Esophagus muscularis mucosa (tissue), 4 donors: Measurements from ENCODE around the gene GPR61. TPM values are rescaled to one million over a fixed set of nuclear protein-coding genes. Genes with fewer than 3 reads are reported as not detected.

Experiments
- DNase-seq: peaks from one replicate; pipeline ENCODE4 v3.0.0-alpha.2; 2017; ENCODE audit errors: extremely low spot score
- H3K27ac ChIP-seq, 4 donors: fragments of 200-600 bp; sonication (generic); replicated peaks in 1 of 4; 1 replicate in 3 of 4; 2 replicates in 1 of 4; pipeline ENCODE4 v1.5.1; 2016 to 2019; ENCODE audit warnings: mild to moderate bottlenecking in 1 of 4
- H3K27me3 ChIP-seq, 4 donors: fragments of 200-600 bp; sonication (generic); one replicate each; pipeline versions ENCODE4 v1.5.1 to v1.6.0; 2016 to 2019
- H3K36me3 ChIP-seq, 4 donors: fragments of 200-600 bp; sonication (generic); one replicate each; pipeline ENCODE4 v1.5.1; 2016 to 2019
- H3K4me1 ChIP-seq, 4 donors: fragments of 200-600 bp; sonication (generic); one replicate each; pipeline ENCODE4 v1.5.1; 2016 to 2019
- H3K4me3 ChIP-seq, 4 donors: fragments of 200-600 bp; sonication (generic); 1 replicate in 2 of 4; 2 replicates in 2 of 4; pipeline ENCODE4 v1.5.1; 2016 to 2019; ENCODE audit warnings: mild to moderate bottlenecking in 4 of 4, moderate library complexity in 1 of 4
- H3K9me3 ChIP-seq, 4 donors: fragments of 200-600 bp; sonication (generic); 1 replicate in 3 of 4; 2 replicates in 1 of 4; pipeline ENCODE4 v1.5.1; 2016 to 2019
- CTCF ChIP-seq, 3 experiments: fragments of 200-600 bp in 2 of 3; fragments of 450-650 bp in 1 of 3; sonication (generic) in 2 of 3; IDR thresholded peaks; one replicate each; pipeline ENCODE4 v1.5.1; 2017 to 2019; ENCODE audit warnings: antibody characterized with exemption in 3 of 3, mild to moderate bottlenecking in 2 of 3, moderate library complexity in 1 of 3
- EP300 ChIP-seq: sonication (generic); formaldehyde crosslinking; IDR thresholded peaks from one replicate; pipeline ENCODE4 v1.6.1; 2017; ENCODE audit warnings: antibody characterized with exemption
- POLR2A ChIP-seq: fragments of 450-650 bp; IDR thresholded peaks from one replicate; pipeline ENCODE4 v1.6.1; 2017; ENCODE audit warnings: antibody characterized with exemption, moderate library complexity, mild to moderate bottlenecking, low read depth
- POLR2AphosphoS5 ChIP-seq, 2 donors: sonication (generic); formaldehyde crosslinking; IDR thresholded peaks; one replicate each; pipeline ENCODE4 v1.6.1; 2017; ENCODE audit warnings: antibody characterized with exemption in 2 of 2
- WGBS: methylation state at CpG from one replicate; pipeline ENCODE4 v1.1.5; 2018; 5-methylcytosine and 5-hydroxymethylcytosine counted together
- intact Hi-C: fragments of 100-400 bp; cut with DNase I; formaldehyde crosslinking; loops from one replicate; pipeline ENCODE4 v1.15.1; 2023
- total RNA-seq, 4 donors: library from RNA; depleted of rRNA; stranded (reverse); fragments of >200 nt; gene quantifications; one replicate each; pipeline versions ENCODE4 v1.1.0 to v1.2.1, GENCODE V29; 2016

Gene GPR61
- total RNA-seq, 4 donors from 2014 or later, result not detected

- H3K4me1 ChIP-seq, result peaks cover 52 to 85% (median 72%) of the 10 kb centered on the region in 4 donors
- DNase-seq, result no peak
- H3K4me3 ChIP-seq, result no peak overlapping the region
- TF ChIP-seq POLR2AphosphoS5 (IDR thresholded peaks at IDR 0.05) (no peak), POLR2A (no peak), EP300 (no peak), CTCF (IDR thresholded peaks at IDR 0.05) (no peak)
- intact Hi-C loops, result no loop called here
- no peaks in the 10 kb centered on the region for H3K9me3 ChIP-seq
- H3K27me3 ChIP-seq, result no peaks in the 10 kb centered on the region
- H3K27ac ChIP-seq, result no peak overlapping the region
- WGBS, result 95% methylated on average over 4 of the region's 4 CpGs
- H3K36me3 ChIP-seq, result no peaks in the 10 kb centered on the region
These were observed 28.4 kb downstream of the GPR61 start for GRCh38 chr1:109567877-109568672.

GRCh38 chr1:109569323-109569722, 29.7 kb downstream of the GPR61 start:
- TF ChIP-seq POLR2A, result no peak
- no peak for TF ChIP-seq CTCF (IDR thresholded peaks at IDR 0.05)
- TF ChIP-seq POLR2AphosphoS5 (IDR thresholded peaks at IDR 0.05), result no peak
- no peak for TF ChIP-seq EP300
- Histone ChIP-seq H3K9me3 (no peaks in the 10 kb centered on the region), H3K27ac (no peak overlapping the region), H3K4me3 (no peak overlapping the region), H3K36me3 (peaks cover 0 to 5% (median 2%) of the 10 kb centered on the region in 4 donors), H3K4me1 (peaks cover 42 to 72% (median 64%) of the 10 kb centered on the region in 4 donors), H3K27me3 (no peaks in the 10 kb centered on the region)
- intact Hi-C loops, result no loop called here
- no peak for DNase-seq
- 82% methylated on average over 1 of the region's 1 CpG for WGBS

- intact Hi-C loops, result no loop called here
- peaks cover 42 to 67% (median 59%) of the 10 kb centered on the region in 4 donors for H3K4me1 ChIP-seq
- TF ChIP-seq CTCF (IDR thresholded peaks at IDR 0.05) (no peak), POLR2A (no peak), EP300 (no peak), POLR2AphosphoS5 (IDR thresholded peaks at IDR 0.05) (no peak)
- no peaks in the 10 kb centered on the region for H3K27me3 ChIP-seq
- H3K27ac ChIP-seq, result no peak overlapping the region
- peaks cover 0 to 16% (median 6%) of the 10 kb centered on the region in 4 donors for H3K36me3 ChIP-seq
- no peaks in the 10 kb centered on the region for H3K9me3 ChIP-seq
- H3K4me3 ChIP-seq, result no peak overlapping the region
- DNase-seq, result no peak
- WGBS, result 46% methylated on average over 3 of the region's 3 CpGs
These were observed 30.7 kb downstream of the GPR61 start for GRCh38 chr1:109570414-109570813.

- Histone ChIP-seq H3K27ac (no peak overlapping the region), H3K4me1 (peaks cover 27 to 51% (median 41%) of the 10 kb centered on the region in 4 donors), H3K36me3 (peaks cover 0 to 24% (median 13%) of the 10 kb centered on the region in 4 donors), H3K4me3 (no peak overlapping the region), H3K9me3 (no peaks in the 10 kb centered on the region), H3K27me3 (no peaks in the 10 kb centered on the region)
- DNase-seq, result no peak
- WGBS, result 68% methylated on average over 2 of the region's 2 CpGs
- intact Hi-C loops, result no loop called here
- TF ChIP-seq CTCF (IDR thresholded peaks at IDR 0.05) (no peak), EP300 (no peak), POLR2A (no peak)
These were observed 34.1 kb downstream of the GPR61 start for GRCh38 chr1:109573785-109574184.
